B cell (primary cell): ENCODE data around the gene DAPK3. TPM values are rescaled to one million over a fixed set of nuclear protein-coding genes. Genes with fewer than 3 reads are reported as not detected.

ENCODE experiments used
- ATAC-seq: fragments of 200-7000 bp; cut with Tn5 transposase; one replicate; pipeline ENCODE4 v1.10.0; 2021; ENCODE audit warnings: low read depth, mild to moderate bottlenecking, moderate number of reproducible peaks, moderate library complexity
- CTCF ChIA-PET: fragments of 350-600 bp; sonication (Branson Sonifier 250); formaldehyde crosslinking; loops from one replicate; lab custom pipeline; 2021; ENCODE audit warnings: antibody characterized with exemption, inconsistent platforms; lab: Charles Lee
- POLR2A ChIA-PET: fragments of 350-600 bp; sonication (Branson Sonifier 250); formaldehyde crosslinking; loops from one replicate; lab custom pipeline; 2021; ENCODE audit warnings: antibody characterized with exemption; lab: Charles Lee
- DNase-seq: peaks from one replicate; pipeline ENCODE4 v3.0.0; 2013
- H2AFZ ChIP-seq: 2 replicates; pipeline ENCODE4 v1.6.1; 2012; ENCODE audit warnings: mild to moderate bottlenecking, low read depth, low read length; ENCODE audit not compliant: insufficient read depth, poor library complexity, severe bottlenecking
- H3K27ac ChIP-seq, 2 donors: 1 replicate in 1 of 2; 2 replicates in 1 of 2; pipeline ENCODE4 v1.5.1; 2012 to 2013; ENCODE audit warnings: low read length in 2 of 2, mild to moderate bottlenecking in 2 of 2, moderate library complexity in 1 of 2
- H3K27me3 ChIP-seq, 4 experiments: fragments of 200-600 bp in 1 of 4; sonication (generic) in 1 of 4; replicated peaks in 1 of 4; 1 replicate in 2 of 4; 2 replicates in 2 of 4; pipeline versions ENCODE4 v1.6.1 to v1.7.0; 2013 to 2016; ENCODE audit warnings: low read length in 3 of 4, mild to moderate bottlenecking in 2 of 4, mixed read lengths in 1 of 4, moderate library complexity in 1 of 4; ENCODE audit not compliant: insufficient read depth in 4 of 4, control insufficient read depth in 3 of 4; ENCODE audit errors: control extremely low read depth in 1 of 4
- H3K36me3 ChIP-seq, 2 experiments: replicated peaks in 1 of 2; 1 replicate in 1 of 2; 2 replicates in 1 of 2; pipeline versions ENCODE4 v1.6.1 to v1.7.1; 2013; ENCODE audit warnings: low read length in 1 of 2; ENCODE audit not compliant: insufficient read depth in 2 of 2, control insufficient read depth in 1 of 2; ENCODE audit errors: control extremely low read depth in 1 of 2, extremely low read depth in 1 of 2
- H3K4me1 ChIP-seq, 2 donors: fragments of 200-600 bp in 1 of 2; sonication (generic) in 1 of 2; 1 replicate in 1 of 2; 2 replicates in 1 of 2; pipeline versions ENCODE4 v1.5.1 to v1.6.1; 2013 to 2017; ENCODE audit warnings: low read length in 2 of 2; ENCODE audit not compliant: control insufficient read depth in 2 of 2, insufficient read depth in 2 of 2
- H3K4me2 ChIP-seq: replicated peaks from 2 replicates; pipeline ENCODE3; 2012; ENCODE audit warnings: mild to moderate bottlenecking, low read depth, low read length; ENCODE audit not compliant: poor library complexity, severe bottlenecking
- H3K4me3 ChIP-seq, 5 experiments: fragments of 200-600 bp in 1 of 5; sonication (generic) in 1 of 5; 1 replicate in 3 of 5; 2 replicates in 2 of 5; pipeline versions ENCODE4 v1.5.1 to v1.7.0; 2011 to 2016; ENCODE audit warnings: low read length in 4 of 5, mild to moderate bottlenecking in 4 of 5, low read depth in 2 of 5, control low read depth in 1 of 5, moderate library complexity in 1 of 5; ENCODE audit not compliant: insufficient read depth in 1 of 5; ENCODE audit errors: control extremely low read depth in 1 of 5, extremely low read depth in 1 of 5
- H3K79me2 ChIP-seq: fragments of 200-600 bp; sonication (generic); one replicate; pipeline ENCODE4 v1.6.0; 2016; ENCODE audit warnings: low read length; ENCODE audit not compliant: control insufficient read depth, insufficient read depth
- H3K9ac ChIP-seq: fragments of 200-600 bp; sonication (generic); 2 replicates; pipeline ENCODE4 v1.6.1; 2017; ENCODE audit warnings: mild to moderate bottlenecking, low read length, moderate library complexity
- H3K9me3 ChIP-seq, 3 donors: one replicate each; pipeline versions ENCODE4 v1.6.1 to v1.7.1; 2013; ENCODE audit warnings: low read length in 2 of 3; ENCODE audit not compliant: control insufficient read depth in 2 of 3, insufficient read depth in 1 of 3; ENCODE audit errors: control extremely low read depth in 1 of 3
- H4K20me1 ChIP-seq: 2 replicates; pipeline ENCODE4 v1.6.0; 2012; ENCODE audit warnings: mild to moderate bottlenecking, low read length; ENCODE audit not compliant: insufficient read depth, control insufficient read depth, poor library complexity, severe bottlenecking
- H3K27ac Mint-ChIP-seq: one replicate; pipeline ENCODE4 v1.8.0; 2021; ENCODE audit warnings: mixed read lengths
- H3K27me3 Mint-ChIP-seq: one replicate; pipeline ENCODE4 v1.8.0; 2021; ENCODE audit warnings: mixed read lengths
- H3K4me1 Mint-ChIP-seq: one replicate; pipeline ENCODE4 v1.8.0; 2021; ENCODE audit warnings: mixed read lengths
- H3K4me3 Mint-ChIP-seq: one replicate; pipeline ENCODE4 v1.8.0; 2021; ENCODE audit warnings: mixed read lengths
- H3K9me3 Mint-ChIP-seq: one replicate; pipeline ENCODE4 v1.8.0; 2022; ENCODE audit warnings: mixed read lengths; ENCODE audit not compliant: insufficient read depth
- EZH2 ChIP-seq: IDR thresholded peaks from 2 replicates; pipeline ENCODE4 v1.6.1; 2012; ENCODE audit warnings: borderline replicate concordance, low read depth, mild to moderate bottlenecking, moderate library complexity, low read length; ENCODE audit not compliant: insufficient read depth, poor library complexity, severe bottlenecking
- WGBS: methylation state at CpG from one replicate; pipeline ENCODE4 v1.1.5; 2013; ENCODE audit warnings: missing lambda C conversion rate; ENCODE audit not compliant: insufficient coverage; 5-methylcytosine and 5-hydroxymethylcytosine counted together
- intact Hi-C: fragments of 100-400 bp; cut with micrococcal nuclease; formaldehyde crosslinking; loops from one replicate; pipeline ENCODE4 v1.10.0; 2022
- polyA plus RNA-seq: library from polyadenylated mRNA; depleted of rRNA; stranded (reverse); fragments of >200 nt; gene quantifications from 2 replicates; pipeline ENCODE4 v1.2.3, GENCODE V29; 2012
- total RNA-seq, 2 donors: library from RNA; stranded (reverse); fragments of 120-200 nt in 1 of 2; gene quantifications; 1 replicate in 1 of 2; 2 replicates in 1 of 2; pipeline versions ENCODE4 v1.2.3 to v1.2.4, GENCODE V29; 2013 to 2022
- TF ChIP-seq, protein P1 (sequence below): fragments of 200-600 bp; IDR thresholded peaks from one replicate; pipeline ENCODE4 v1.8.0; 2022; ENCODE audit warnings: antibody characterized with exemption, mild to moderate bottlenecking

DAPK3 gene
- total and polyA plus RNA-seq, 2 donors (not counting 1 experiment from before 2014, with no cell fraction given) = 32.6 to 47.4 TPM

DNA sequence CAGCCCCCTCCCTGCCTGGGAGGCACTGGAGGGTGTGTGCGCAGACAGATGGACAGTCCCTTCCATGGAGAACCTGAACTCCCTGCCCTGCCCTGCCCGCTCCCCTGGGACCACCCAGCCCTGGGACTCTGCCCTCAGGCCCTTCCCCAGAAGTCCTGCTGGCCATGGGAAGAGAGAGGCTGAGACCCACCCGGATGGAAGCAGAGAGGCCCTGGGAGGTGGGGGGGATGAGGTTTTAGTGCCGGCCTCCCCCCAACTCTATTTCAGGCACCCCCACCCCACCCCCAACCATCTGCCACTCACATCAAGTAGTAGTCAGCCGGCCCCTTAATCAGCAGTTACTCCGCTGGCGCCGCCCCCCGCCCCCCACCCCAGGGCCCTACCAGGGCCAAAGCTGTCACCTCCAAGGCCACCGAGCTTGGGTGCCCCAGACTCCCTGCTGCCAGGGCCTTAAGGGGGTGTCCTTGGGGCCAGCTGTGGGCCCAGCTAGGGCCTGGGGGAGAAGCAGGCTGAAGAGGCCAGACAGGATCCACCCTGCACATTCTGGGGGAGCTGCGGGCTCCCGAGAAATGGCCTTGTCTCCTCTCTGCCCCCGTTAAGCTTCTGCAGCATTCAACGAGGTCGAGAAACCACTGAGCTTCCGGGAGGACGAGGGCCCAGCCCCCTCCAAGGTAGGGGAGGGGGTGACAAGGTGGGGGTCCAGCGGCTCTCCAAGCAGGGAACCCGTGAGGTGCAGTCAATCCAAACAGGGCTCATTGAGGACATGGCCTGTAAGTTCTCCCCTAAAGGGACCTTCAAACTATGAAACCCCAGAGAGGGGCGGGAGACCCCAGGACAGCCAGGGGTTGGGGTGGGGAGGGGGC lies 20.7 kb downstream of the DAPK3 start:
- CTCF ChIA-PET = no interaction called here
- H3K4me2 ChIP-seq = peak overlapping the region; percentile 66
- Mint-ChIP-seq H3K27ac (no peak overlapping the region), H3K4me3 (no peak overlapping the region), H3K4me1 (peaks cover 6% of the 10 kb centered on the region), H3K9me3 (no peaks in the 10 kb centered on the region), H3K27me3 (peaks cover 6% of the 10 kb centered on the region)
- peaks cover 7 to 11% of the 10 kb centered on the region in 2 donors for H3K4me1 ChIP-seq
- H3K27me3 ChIP-seq = peaks cover 0 to 17% (median 0%) of the 10 kb centered on the region in 4 experiments
- ATAC-seq (no peak), DNase-seq (no peak)
- H4K20me1 ChIP-seq = no peaks in the 10 kb centered on the region
- TF ChIP-seq, protein P1, sequence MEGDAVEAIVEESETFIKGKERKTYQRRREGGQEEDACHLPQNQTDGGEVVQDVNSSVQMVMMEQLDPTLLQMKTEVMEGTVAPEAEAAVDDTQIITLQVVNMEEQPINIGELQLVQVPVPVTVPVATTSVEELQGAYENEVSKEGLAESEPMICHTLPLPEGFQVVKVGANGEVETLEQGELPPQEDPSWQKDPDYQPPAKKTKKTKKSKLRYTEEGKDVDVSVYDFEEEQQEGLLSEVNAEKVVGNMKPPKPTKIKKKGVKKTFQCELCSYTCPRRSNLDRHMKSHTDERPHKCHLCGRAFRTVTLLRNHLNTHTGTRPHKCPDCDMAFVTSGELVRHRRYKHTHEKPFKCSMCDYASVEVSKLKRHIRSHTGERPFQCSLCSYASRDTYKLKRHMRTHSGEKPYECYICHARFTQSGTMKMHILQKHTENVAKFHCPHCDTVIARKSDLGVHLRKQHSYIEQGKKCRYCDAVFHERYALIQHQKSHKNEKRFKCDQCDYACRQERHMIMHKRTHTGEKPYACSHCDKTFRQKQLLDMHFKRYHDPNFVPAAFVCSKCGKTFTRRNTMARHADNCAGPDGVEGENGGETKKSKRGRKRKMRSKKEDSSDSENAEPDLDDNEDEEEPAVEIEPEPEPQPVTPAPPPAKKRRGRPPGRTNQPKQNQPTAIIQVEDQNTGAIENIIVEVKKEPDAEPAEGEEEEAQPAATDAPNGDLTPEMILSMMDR = no peak
- no peak for TF ChIP-seq EZH2
- H3K27ac ChIP-seq = no peak overlapping the region
- no peak overlapping the region for H3K9ac ChIP-seq
- 63% methylated on average over 8 of the region's 20 CpGs for WGBS
- intact Hi-C loops = no loop called here
- no peaks in the 10 kb centered on the region for H3K36me3 ChIP-seq
- no peaks in the 10 kb centered on the region for H3K9me3 ChIP-seq
- POLR2A ChIA-PET = interaction anchor here (0.6 kb wide), 1 partner anchor 1871 kb away, joined by 6 read pairs; no protein-coding TSS in a partner anchor
- H3K4me3 ChIP-seq = peak overlapping the region in 1 of 5 experiments; percentile 41
- H3K79me2 ChIP-seq = no peaks in the 10 kb centered on the region
- peak overlapping the region; percentile 62 for H2AFZ ChIP-seq

DNA sequence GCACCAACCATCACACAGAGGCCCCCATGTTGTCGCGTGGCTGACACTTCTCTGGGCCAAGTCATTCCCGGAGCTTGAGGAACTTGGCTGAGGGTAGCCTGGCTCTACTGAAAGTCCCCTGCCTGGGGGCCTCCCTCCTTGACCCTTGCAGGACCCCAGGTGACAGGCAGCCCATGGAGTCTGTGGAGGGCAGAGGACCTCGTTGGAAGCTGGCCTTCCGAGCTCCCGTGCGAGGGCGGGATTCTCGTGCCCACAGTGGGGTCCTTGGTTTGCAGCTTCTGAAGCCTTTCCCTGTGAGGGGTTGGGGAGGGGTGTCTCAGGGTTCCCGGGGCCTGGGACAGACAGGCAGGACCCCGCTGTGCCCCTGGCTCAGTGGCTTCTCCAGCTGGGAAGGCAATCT lies 21.6 kb downstream of the DAPK3 start:
- Mint-ChIP-seq H3K27me3 (peaks cover 6% of the 10 kb centered on the region), H3K9me3 (no peaks in the 10 kb centered on the region), H3K27ac (no peak overlapping the region), H3K4me1 (peaks cover 6% of the 10 kb centered on the region), H3K4me3 (no peak overlapping the region)
- TF ChIP-seq EZH2 = no peak
- TF ChIP-seq, protein P1 = no peak
- Histone ChIP-seq H3K4me1 (peaks cover 7 to 11% of the 10 kb centered on the region in 2 donors), H3K27me3 (peaks cover 0 to 17% (median 0%) of the 10 kb centered on the region in 4 experiments), H3K9ac (no peak overlapping the region), H3K9me3 (no peaks in the 10 kb centered on the region), H4K20me1 (no peaks in the 10 kb centered on the region), H3K36me3 (no peaks in the 10 kb centered on the region), H3K79me2 (no peaks in the 10 kb centered on the region), H3K4me2 (no peak overlapping the region), H3K27ac (no peak overlapping the region), H3K4me3 (no peak overlapping the region), H2AFZ (no peak overlapping the region)
- intact Hi-C loops = no loop called here
- WGBS = 86% methylated on average over 6 of the region's 11 CpGs
- ChIA-PET CTCF (no interaction called here), POLR2A (no interaction called here)
- ATAC-seq (no peak), DNase-seq (no peak)
